IMR-90 (cell line): ENCODE measurements around the gene TRIM41. TPM values are rescaled to one million over a fixed set of nuclear protein-coding genes. Genes with fewer than 3 reads are reported as not detected.

ENCODE experiments used
- ATAC-seq: fragments of 200-7000 bp; cut with Tn5 transposase; 2 replicates; pipeline ENCODE4 v1.9.1; 2020; ENCODE audit warnings: low read depth, mild to moderate bottlenecking, moderate library complexity
- BruUV-seq: library from RNA; stranded (reverse); fragments of 400-500 nt; replicated peaks from 2 replicates; lab custom pipeline; 2021; lab: Mats Ljungman, UMichigan
- CTCF ChIA-PET: fragments of 300-600 bp; formaldehyde crosslinking; extraction: SDS; loops from one replicate; lab custom pipeline; 2021; ENCODE audit warnings: antibody characterized with exemption; lab: Yijun Ruan, JAX
- POLR2A ChIA-PET: fragments of 300-600 bp; sonication (Branson Sonifier 250); formaldehyde crosslinking; loops from one replicate; lab custom pipeline; 2022; ENCODE audit warnings: antibody characterized with exemption; ENCODE audit not compliant: unreplicated experiment; lab: Charles Lee
- DNase-seq: peaks from one replicate; pipeline ENCODE4 v3.0.0; 2013
- H2AFZ ChIP-seq: replicated peaks from 2 replicates; pipeline ENCODE3; 2013; ENCODE audit warnings: low read length, mild to moderate bottlenecking; ENCODE audit not compliant: poor library complexity
- H2AK5ac ChIP-seq: 2 replicates; pipeline ENCODE4 v1.6.1; 2013; ENCODE audit warnings: low read depth, low read length, inconsistent platforms
- H2AK9ac ChIP-seq: replicated peaks from 2 replicates; pipeline ENCODE3; 2013; ENCODE audit warnings: mild to moderate bottlenecking, low read depth, low read length, moderate library complexity; ENCODE audit not compliant: poor library complexity
- H2BK120ac ChIP-seq: 2 replicates; pipeline ENCODE4 v1.6.1; 2013; ENCODE audit warnings: low read depth, low read length, inconsistent platforms
- H2BK15ac ChIP-seq: 3 replicates; pipeline ENCODE4 v1.6.1; 2013; ENCODE audit warnings: low read depth, low read length, inconsistent platforms
- H2BK20ac ChIP-seq: 2 replicates; pipeline ENCODE4 v1.6.1; 2013; ENCODE audit warnings: low read depth, mild to moderate bottlenecking, inconsistent platforms, low read length, moderate library complexity
- H2BK5ac ChIP-seq: 2 replicates; pipeline ENCODE4 v1.6.1; 2013; ENCODE audit warnings: mild to moderate bottlenecking, low read depth, low read length, inconsistent platforms; ENCODE audit not compliant: poor library complexity, severe bottlenecking
- H3K14ac ChIP-seq: replicated peaks from 2 replicates; pipeline ENCODE4 v1.6.1; 2013; ENCODE audit warnings: low read depth, low read length, inconsistent platforms
- H3K18ac ChIP-seq: 2 replicates; pipeline ENCODE4 v1.6.1; 2013; ENCODE audit warnings: low read depth, low read length, control low read depth
- H3K23ac ChIP-seq: 2 replicates; pipeline ENCODE4 v1.6.1; 2013; ENCODE audit warnings: low read depth, low read length, inconsistent platforms
- H3K27ac ChIP-seq: 2 replicates; pipeline ENCODE4 v1.5.1; 2013; ENCODE audit warnings: mild to moderate bottlenecking, control low read depth, low read length; ENCODE audit not compliant: insufficient read depth
- H3K27me3 ChIP-seq: 2 replicates; pipeline ENCODE4 v1.6.1; 2013; ENCODE audit warnings: low read length; ENCODE audit not compliant: control insufficient read depth, insufficient read depth
- H3K36me3 ChIP-seq: 2 replicates; pipeline ENCODE4 v1.6.1; 2013; ENCODE audit warnings: low read length, mixed read lengths; ENCODE audit not compliant: control insufficient read depth, insufficient read depth
- H3K4ac ChIP-seq: 2 replicates; pipeline ENCODE4 v1.6.1; 2013; ENCODE audit warnings: low read depth, low read length, inconsistent platforms
- H3K4me1 ChIP-seq: 2 replicates; pipeline ENCODE4 v1.6.1; 2013; ENCODE audit warnings: low read length, mixed read lengths; ENCODE audit not compliant: control insufficient read depth, insufficient read depth
- H3K4me2 ChIP-seq: 2 replicates; pipeline ENCODE4 v1.6.1; 2013; ENCODE audit warnings: low read depth, mild to moderate bottlenecking, control low read depth, low read length, moderate library complexity
- H3K4me3 ChIP-seq: 2 replicates; pipeline ENCODE4 v1.5.1; 2013; ENCODE audit warnings: low read depth, mild to moderate bottlenecking, control low read depth, low read length, moderate library complexity; ENCODE audit not compliant: insufficient read depth
- H3K56ac ChIP-seq: 2 replicates; pipeline ENCODE4 v1.6.1; 2013; ENCODE audit warnings: low read length, inconsistent platforms; ENCODE audit not compliant: insufficient read depth; ENCODE audit errors: extremely low read depth
- H3K79me1 ChIP-seq, 2 experiments: 2 replicates each; pipeline ENCODE4 v1.6.1; 2013; ENCODE audit warnings: low read length in 2 of 2, inconsistent platforms in 1 of 2, low read depth in 1 of 2
- H3K9ac ChIP-seq: 2 replicates; pipeline ENCODE4 v1.6.1; 2013; ENCODE audit warnings: low read depth, low read length, control low read depth
- H3K9me1 ChIP-seq: 2 replicates; pipeline ENCODE4 v1.6.1; 2013; ENCODE audit warnings: low read length, inconsistent platforms; ENCODE audit not compliant: insufficient read depth
- H3K9me3 ChIP-seq: 2 replicates; pipeline ENCODE4 v1.6.1; 2013; ENCODE audit warnings: low read length; ENCODE audit not compliant: control insufficient read depth, insufficient read depth
- H4K20me1 ChIP-seq: 2 replicates; pipeline ENCODE4 v1.6.1; 2013; ENCODE audit warnings: low read length, inconsistent platforms; ENCODE audit not compliant: insufficient read depth
- H4K5ac ChIP-seq: 2 replicates; pipeline ENCODE4 v1.6.1; 2013; ENCODE audit warnings: mild to moderate bottlenecking, low read depth, low read length, control low read depth
- H4K8ac ChIP-seq, 2 experiments: 2 replicates each; pipeline ENCODE4 v1.6.1; 2013; ENCODE audit warnings: low read depth in 2 of 2, low read length in 2 of 2, control low read depth in 1 of 2, inconsistent platforms in 1 of 2
- H4K91ac ChIP-seq: 2 replicates; pipeline ENCODE4 v1.6.1; 2013; ENCODE audit warnings: low read depth, low read length, inconsistent platforms; ENCODE audit not compliant: insufficient read depth
- CHD1 ChIP-seq: IDR thresholded peaks from 2 replicates; pipeline ENCODE4 v1.6.1; 2012; ENCODE audit warnings: low read depth, low read length, improper control_type of control experiment
- ELK1 ChIP-seq: fragments of 150-350 bp; IDR thresholded peaks from 2 replicates; pipeline ENCODE4 v1.6.1; 2016; ENCODE audit warnings: low read depth, mild to moderate bottlenecking, low read length, moderate library complexity, borderline replicate concordance
- MAFK ChIP-seq: IDR thresholded peaks from 2 replicates; pipeline ENCODE4 v1.6.1; 2012; ENCODE audit warnings: low read depth, low read length, improper control_type of control experiment
- MAZ ChIP-seq: IDR thresholded peaks from 2 replicates; pipeline ENCODE4 v1.6.1; 2012; ENCODE audit warnings: low read depth, mild to moderate bottlenecking, low read length, improper control_type of control experiment, moderate library complexity, borderline replicate concordance
- NFE2L2 ChIP-seq: fragments of 150-350 bp; IDR thresholded peaks from 2 replicates; pipeline ENCODE4 v1.6.1; 2016; ENCODE audit warnings: low read depth, mild to moderate bottlenecking, low read length
- POLR2A ChIP-seq: IDR thresholded peaks from 2 replicates; pipeline ENCODE4 v1.6.1; 2012; ENCODE audit warnings: mild to moderate bottlenecking, low read depth, low read length
- RAD21 ChIP-seq: IDR thresholded peaks from 2 replicates; pipeline ENCODE4 v1.6.1; 2012; ENCODE audit warnings: low read length, improper control_type of control experiment
- RCOR1 ChIP-seq: IDR thresholded peaks from 2 replicates; pipeline ENCODE4 v1.6.1; 2012; ENCODE audit warnings: mild to moderate bottlenecking, low read length, improper control_type of control experiment; ENCODE audit not compliant: insufficient replicate concordance
- RFX5 ChIP-seq: IDR thresholded peaks from 2 replicates; pipeline ENCODE4 v1.8.0; 2012; ENCODE audit warnings: low read depth, mild to moderate bottlenecking, low read length, moderate library complexity
- USF2 ChIP-seq: fragments of 150-350 bp; IDR thresholded peaks from 2 replicates; pipeline ENCODE4 v1.6.1; 2017; ENCODE audit warnings: mild to moderate bottlenecking, antibody characterized with exemption, low read length, low read depth
- WGBS, 2 experiments: methylation state at CpG; one replicate each; pipeline versions ENCODE4 v1.1.5 to v1.1.7; 2013; ENCODE audit warnings: missing lambda C conversion rate in 2 of 2; ENCODE audit not compliant: insufficient read length in 1 of 2; ENCODE audit errors: extremely low coverage in 2 of 2; 5-methylcytosine and 5-hydroxymethylcytosine counted together
- dilution Hi-C: fragments of 300-500 bp; cut with HindIII; formaldehyde crosslinking; loops from one replicate; pipeline ENCODE4 v1.14.3; 2018; ENCODE audit warnings: low sequenced_read_pairs; ENCODE audit not compliant: unreplicated experiment
- in situ Hi-C: fragments of 300-500 bp; cut with MboI; formaldehyde crosslinking; loops from 3 replicates; pipeline ENCODE4 v1.14.3; 2019; ENCODE audit warnings: low sequenced_read_pairs, inconsistent platforms, mixed read lengths
- intact Hi-C: fragments of 100-400 bp; cut with micrococcal nuclease; formaldehyde crosslinking; loops from 2 replicates; pipeline ENCODE4 v1.10.0; 2022
- polyA plus RNA-seq, 3 experiments: library from polyadenylated mRNA; depleted of rRNA; stranded (reverse); fragments of >200 nt; gene quantifications; 2 replicates each; pipeline ENCODE4 v1.2.3, GENCODE V29; 2012; ENCODE audit warnings: low replicate concordance in 1 of 3
- total RNA-seq: library from RNA; depleted of rRNA; stranded (reverse); fragments of >200 nt; gene quantifications from 2 replicates; pipeline ENCODE4 v1.2.3, GENCODE V29; 2012

Gene TRIM41
- total and polyA plus RNA-seq, 2 of the 4 experiments (the other 2 are of a cell fraction): 5.9 to 15.7 TPM

- H3K9me3 ChIP-seq: no peaks in the 10 kb centered on the region
- no peak overlapping the region for H2AFZ ChIP-seq
- dilution Hi-C loops (no loop called here), in situ Hi-C loops (no loop called here), intact Hi-C loops (no loop called here)
- no TSS peak for BruUV-seq
- ChIA-PET POLR2A (interaction anchor here (0.6 kb wide), 1 partner anchor 169 kb away, joined by 3 read pairs; no protein-coding TSS in a partner anchor), CTCF (no interaction called here)
- no peak overlapping the region for H2BK20ac ChIP-seq
- H4K91ac ChIP-seq: no peak overlapping the region
- no peak overlapping the region for H2BK120ac ChIP-seq
- H4K8ac ChIP-seq: no peak overlapping the region
- no CpG with 5 or more reads among the region's 6 CpGs for WGBS, 2 experiments
- H2BK5ac ChIP-seq: no peak overlapping the region
- H3K23ac ChIP-seq: no peak overlapping the region
- no peak overlapping the region for H3K18ac ChIP-seq
- H4K5ac ChIP-seq: no peak overlapping the region
- peaks cover 8% of the 10 kb centered on the region for H3K9me1 ChIP-seq
- H3K27ac ChIP-seq: no peak overlapping the region
- H3K4me1 ChIP-seq: no peaks in the 10 kb centered on the region
- H3K4me3 ChIP-seq: no peak overlapping the region
- no peak overlapping the region for H3K4me2 ChIP-seq
- H3K79me1 ChIP-seq: peaks cover 15 to 44% of the 10 kb centered on the region in 2 experiments
- DNase-seq: no peak
- H2AK9ac ChIP-seq: no peak overlapping the region
- ATAC-seq: no peak
- peaks cover 81% of the 10 kb centered on the region for H4K20me1 ChIP-seq
- no peak overlapping the region for H3K9ac ChIP-seq
- H2AK5ac ChIP-seq: no peak overlapping the region
- H3K4ac ChIP-seq: no peak overlapping the region
- no peak overlapping the region for H2BK15ac ChIP-seq
- H3K14ac ChIP-seq: no peak overlapping the region
- no peak overlapping the region for H3K56ac ChIP-seq
- TF ChIP-seq CHD1: no peak
- no peak for TF ChIP-seq RCOR1
- TF ChIP-seq MAZ: no peak
- TF ChIP-seq ELK1: no peak
- TF ChIP-seq POLR2A: no peak
- TF ChIP-seq RAD21: no peak
- no peak for TF ChIP-seq NFE2L2
- TF ChIP-seq RFX5: no peak
- no peak for TF ChIP-seq USF2
- no peak for TF ChIP-seq MAFK
- H3K27me3 ChIP-seq: no peaks in the 10 kb centered on the region
- peaks cover 78% of the 10 kb centered on the region for H3K36me3 ChIP-seq
Observed at GRCh38 chr5:181236471-181236870, 13.4 kb downstream of the TRIM41 start.
